ENCODE data around the gene GALNT17.

- TF ChIP-seq POLR2AphosphoS5 (IDR thresholded peaks at IDR 0.05; ENCODE audit: low read depth, low read length) (no peak), TAF1 (IDR thresholded peaks at IDR 0.05; ENCODE audit: borderline replicate concordance, insufficient read depth, low read length) (no peak)
These were observed 245.5 kb downstream of the GALNT17 start for GRCh38 chr7:71377469-71377868.
